GM18517 (cell line): ENCODE data around the gene TMOD1.
A peak's percentile ranks its signal among the peaks of the same experiment; 100 is the strongest.

ENCODE experiments used
- ATAC-seq: cut with Tn5 transposase; IDR thresholded peaks from one replicate; pipeline ENCODE4 v1.9.1; 2021; ENCODE audit warnings: mild to moderate bottlenecking, moderate library complexity; ENCODE audit not compliant: unreplicated experiment

The TMOD1 gene

DNA sequence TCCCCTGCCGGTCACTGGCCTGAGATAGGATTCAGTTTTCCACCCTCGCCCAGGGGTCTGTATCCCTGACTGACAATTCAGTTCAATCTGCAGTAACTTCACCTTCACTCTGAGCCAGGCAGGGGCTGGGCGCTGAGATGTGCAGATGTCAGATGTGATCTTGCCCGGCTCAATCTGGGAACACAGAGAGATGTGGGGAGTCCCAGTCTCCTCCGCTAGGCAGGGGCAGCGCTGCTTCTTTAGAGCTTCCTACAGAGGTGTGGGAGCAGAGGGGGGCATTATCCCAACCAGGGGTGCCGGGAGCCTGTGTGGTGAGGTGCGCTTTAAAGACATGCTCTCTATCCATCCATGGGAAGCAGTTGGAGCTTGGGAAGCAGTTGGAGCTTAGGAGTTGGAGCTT lies 14.6 kb downstream of the TMOD1 start:
- ATAC-seq = no peak

DNA sequence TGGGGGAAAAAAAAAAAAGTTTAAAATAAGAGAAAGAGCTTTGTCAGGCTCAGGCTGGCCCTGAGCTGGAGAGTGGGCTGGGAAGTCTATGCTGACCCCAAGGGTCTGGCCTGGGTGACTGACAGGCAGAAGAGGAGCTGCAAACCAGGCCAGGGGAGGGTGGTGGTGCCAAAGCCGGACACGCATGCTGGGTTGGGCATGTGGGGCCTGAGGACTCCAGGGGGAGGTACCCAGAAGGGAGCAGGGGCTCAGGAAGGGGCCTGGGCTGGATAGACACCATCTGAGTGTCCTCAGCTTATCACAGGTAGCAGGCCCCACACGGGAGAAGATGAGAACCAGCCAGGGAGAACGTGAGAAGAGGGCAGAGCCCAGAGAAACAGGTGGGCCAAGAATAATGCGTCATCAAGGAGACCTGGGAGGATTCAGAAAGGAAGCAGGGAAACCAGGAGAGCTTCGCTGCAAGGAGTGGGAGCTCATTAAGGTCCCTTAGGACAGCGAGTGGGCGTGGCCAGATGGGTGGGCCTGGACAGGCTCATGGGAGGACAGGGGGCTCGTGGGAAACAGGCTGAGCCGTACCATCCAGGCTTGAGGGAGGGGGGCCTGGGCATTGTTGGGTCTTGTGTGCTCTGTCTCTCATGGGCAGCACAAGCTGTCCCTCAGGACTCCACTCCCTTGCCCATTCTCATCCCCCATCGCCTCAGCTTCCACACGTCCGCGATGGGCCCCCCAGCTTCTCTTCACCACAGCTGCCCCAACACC lies 16.0 kb downstream of the TMOD1 start:
- no peak for ATAC-seq

DNA sequence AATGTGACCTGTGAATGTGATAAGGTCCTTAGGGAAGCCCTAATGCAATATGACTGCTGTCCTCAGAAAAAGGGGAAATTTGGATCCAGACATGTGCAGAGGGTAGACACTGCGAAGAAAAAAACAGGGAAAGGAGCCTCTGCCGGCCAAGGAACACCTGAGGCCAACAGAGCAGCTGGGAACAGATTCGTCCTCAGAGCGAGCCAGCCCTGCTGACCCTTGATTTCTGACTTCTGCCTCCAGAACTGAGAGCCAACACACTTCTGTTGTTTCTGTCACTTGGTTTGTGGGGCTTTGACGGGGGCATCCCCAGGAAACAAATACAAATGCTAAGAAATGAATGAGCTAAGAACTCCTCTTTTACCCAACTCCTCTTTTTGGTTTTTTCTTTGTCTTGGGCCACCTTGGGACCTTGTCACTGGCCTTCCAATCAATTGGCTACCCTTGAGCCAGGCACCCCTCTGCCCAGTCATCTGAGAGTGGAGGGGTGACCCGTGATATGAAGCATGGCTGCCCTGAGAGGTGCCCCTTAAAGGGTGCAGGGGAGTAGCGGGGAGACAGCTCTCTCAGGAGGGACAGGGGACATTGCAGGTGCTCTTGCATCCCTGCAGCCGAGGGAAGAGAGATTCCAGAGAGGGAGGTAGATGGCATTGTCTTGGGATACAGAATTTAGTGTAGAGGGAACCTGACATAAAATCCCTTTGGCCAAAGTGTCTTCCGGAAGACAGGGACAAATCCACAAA lies 16.9 kb downstream of the TMOD1 start:
- no peak for ATAC-seq

DNA sequence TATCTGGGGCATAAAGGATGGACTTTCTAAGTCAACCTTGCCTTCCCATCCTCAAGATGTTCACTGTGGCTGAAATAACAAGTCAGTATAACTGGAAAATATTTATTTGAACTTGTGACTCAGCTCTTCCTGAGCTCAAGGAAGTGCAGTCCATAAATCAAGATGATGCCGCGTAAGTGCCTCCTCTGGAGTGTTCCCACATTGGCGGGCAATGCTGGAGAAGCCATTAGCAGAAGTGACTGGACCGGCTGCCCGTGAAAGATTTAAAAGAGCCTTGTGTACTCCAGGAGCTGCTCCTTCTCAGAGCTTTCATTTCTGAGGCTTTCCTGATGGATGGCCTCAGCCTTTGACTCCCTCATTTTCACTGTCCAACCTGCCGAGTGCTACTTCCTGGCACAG lies 17.4 kb downstream of the TMOD1 start:
- no peak for ATAC-seq

DNA sequence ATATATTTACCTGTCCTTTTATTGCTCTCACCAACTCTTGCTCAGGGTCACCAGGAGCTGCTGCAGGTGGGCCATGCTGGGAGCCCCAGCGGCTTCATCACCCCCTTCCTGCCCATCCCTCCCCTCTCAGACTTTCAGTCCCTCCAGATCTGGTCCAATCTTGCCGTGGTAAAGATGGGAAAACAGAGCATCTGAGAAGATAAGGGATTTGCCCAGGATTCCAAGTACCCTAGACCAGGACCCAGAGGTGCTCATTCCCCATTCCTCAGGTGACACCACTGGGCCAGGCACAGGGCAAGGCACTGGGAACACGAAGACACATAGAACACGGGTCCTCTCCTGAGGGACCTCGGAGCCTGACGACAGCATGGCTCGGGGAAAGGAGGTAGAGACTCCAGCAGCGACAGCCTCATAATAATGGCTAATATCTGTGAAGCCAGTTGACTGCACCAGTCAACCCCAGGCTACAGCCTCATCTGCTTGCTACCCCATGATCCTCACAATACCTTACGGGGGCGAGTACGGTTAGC lies 18.0 kb downstream of the TMOD1 start:
- no peak for ATAC-seq

DNA sequence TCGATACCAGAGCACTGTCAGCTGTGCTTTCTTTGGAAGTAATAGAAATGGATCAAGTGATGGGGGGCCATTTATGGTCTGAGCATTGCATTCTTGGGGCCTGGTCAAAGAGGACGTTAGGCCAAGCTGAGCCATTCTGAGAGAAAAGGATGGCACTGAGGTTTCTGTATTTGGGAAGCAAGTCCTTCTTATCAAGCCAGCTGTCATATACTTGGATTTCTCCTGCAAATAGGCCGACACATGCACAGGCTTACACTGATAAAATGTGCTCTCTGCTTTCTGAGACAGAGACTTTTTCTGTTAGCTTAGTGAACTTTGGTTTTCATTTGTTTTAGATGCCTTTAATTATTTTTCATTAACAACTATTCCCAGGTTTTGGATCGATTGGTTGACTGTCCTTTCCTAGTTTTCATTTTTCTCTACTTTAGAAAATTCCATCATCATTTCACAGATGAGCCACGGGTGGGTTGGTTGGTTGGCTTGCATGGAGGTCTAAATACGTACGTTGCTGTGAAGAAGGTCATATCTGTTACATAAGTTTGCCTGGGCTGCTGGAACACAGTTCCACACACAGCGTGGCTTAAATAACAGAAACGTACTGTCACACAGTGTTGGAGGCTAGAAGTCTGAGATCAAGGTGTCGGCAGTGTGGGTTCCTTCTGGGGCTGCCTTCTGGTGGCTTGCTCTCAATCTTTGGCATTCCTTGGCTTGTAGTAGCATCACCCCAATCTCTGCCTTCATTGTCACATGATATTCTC lies 20.3 kb downstream of the TMOD1 start:
- no peak for ATAC-seq

DNA sequence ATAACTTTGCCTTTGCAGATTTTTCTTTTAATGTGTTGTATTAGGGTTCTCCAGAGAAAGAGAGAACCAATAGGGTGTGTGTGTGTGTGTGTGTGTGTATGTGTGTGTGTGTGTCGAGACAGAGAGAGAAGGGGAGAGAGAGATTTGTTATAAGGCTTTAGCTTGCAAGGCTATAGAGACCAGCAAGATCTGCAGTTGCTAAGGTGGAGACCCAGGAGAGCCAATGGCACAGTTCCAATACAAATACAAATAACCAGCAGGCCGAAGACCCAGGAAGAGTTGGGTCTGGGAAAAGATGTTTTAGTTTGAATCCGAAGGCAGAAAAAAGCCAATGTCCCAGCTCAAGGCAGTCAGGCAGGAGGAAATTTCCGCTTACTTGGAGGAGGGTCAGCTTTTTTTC lies 23.0 kb downstream of the TMOD1 start:
- no peak for ATAC-seq

DNA sequence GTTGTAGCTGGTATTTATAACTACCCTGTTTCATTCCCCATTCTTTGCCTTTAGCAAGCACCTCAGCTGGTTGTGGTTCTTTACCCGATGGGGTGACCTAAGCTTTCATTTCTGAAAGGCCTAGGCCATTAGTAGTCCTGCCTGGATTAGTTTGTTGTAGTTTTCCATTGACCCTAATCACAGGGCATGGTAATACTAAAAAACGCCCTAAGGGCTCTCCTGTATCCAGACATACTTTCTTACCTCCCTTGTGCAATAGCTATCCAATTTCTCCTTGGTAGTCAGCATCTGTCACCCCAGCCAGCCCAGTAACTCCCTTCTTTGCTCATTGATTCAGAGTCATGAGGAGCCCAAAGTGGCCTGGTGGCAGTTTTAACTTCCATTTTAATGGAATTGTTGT lies 24.0 kb downstream of the TMOD1 start:
- no peak for ATAC-seq

DNA sequence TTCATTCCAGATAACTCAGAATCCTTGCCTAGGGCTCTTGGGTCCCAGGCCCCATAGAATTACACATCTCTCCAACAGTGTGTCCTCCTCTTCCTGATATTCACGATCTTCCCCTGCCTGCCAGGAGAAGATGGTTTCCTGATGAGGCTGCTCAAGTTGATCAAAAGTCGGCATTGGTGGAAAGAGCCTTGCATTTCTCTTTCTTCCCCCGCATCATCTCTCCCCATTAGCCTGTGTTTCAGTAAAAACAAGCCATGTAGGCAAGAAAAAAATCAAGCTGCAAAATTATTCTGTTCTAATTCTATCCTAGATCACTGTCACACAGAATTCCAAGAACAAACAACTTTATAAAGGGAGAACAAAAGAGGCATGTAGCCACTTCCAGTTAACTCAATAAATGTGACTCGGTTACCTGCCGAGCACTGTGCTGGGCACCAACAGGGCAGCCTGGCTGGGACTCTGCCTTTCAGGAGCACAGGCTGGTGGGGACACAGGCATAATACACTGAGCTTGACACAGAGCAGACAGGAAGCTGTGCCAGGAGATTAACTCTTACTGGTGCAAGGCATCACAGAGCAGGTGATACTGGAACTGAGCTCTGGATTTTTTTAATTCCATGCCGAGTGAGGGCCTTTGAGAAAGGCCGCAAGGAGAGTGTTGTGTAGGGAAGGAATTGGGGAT lies 25.6 kb downstream of the TMOD1 start:
- no peak for ATAC-seq

DNA sequence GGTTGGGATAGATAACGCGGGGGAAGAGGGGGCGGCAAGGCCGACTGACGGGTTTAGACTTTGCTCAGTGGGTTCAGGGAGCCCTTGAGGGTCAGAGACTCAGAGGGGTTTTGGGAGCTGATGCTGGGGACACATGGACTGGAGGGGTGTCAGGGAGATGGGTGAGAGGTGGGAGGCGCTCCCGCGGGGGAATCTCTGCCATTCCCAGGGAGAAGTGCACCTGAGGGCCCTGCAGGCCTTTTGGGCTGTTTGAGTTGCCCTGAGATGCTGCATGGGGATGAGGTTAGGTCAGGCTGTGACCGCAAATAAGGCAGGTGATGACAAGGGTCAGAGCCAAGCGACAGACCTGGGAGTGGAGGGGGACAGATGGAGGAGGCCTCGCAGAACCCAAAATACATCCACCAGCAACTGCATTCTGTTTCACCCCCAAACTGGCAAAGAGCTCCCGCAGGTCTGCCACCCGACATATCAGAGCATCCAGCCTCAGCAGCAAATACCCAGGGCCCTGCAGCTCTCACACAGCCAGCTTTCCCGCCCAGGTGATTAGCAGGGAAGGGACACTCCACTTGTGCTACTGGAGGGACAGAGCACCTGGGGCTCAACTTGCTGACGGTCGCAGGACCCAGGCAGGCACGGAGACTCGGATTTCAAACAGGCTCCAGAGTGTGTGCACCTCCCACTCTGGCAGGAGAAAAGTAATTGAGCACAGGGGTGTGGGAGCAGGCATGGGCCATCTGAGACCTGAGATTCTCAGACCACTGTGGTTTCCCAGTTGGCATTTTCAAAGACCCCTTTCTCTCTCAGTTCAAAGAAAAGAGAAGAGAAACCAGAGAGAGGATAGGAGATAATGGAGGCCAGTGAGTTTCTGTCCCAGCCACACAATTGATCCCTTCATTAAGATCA lies 26.4 kb downstream of the TMOD1 start:
- no peak for ATAC-seq

DNA sequence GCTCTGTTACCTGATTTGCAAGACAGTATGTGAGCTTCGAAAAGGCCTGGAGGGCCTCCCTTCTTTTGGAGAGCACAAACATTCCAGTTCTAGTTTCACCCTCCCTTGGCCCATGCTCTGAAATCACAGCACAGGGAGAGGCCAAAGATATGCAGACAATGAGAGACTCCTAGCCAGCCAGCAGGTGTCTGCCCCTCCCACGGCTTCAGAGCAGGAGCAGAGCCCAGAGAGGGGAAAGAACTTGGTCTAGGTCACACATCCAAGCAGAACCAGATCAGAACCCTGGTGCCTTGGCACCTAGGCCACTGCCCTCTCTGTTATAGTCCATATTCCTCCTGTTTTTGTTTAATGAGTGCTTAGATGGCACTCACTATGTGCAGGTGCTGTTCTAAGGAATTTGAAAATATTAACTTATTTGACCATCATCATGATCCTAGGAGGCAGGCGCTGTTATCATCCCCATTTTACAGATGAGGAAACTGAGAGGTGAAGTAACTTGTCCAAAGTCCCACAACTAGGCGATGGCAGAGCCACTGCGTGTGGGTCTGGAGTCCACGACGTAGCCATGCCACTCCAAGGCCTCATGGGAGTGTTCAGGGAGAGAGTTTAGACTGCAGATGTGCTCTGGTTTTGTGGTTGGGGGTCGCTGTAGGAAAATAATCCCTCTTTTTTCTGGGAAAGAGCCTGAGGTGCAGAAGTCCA lies 27.2 kb downstream of the TMOD1 start:
- no peak for ATAC-seq

DNA sequence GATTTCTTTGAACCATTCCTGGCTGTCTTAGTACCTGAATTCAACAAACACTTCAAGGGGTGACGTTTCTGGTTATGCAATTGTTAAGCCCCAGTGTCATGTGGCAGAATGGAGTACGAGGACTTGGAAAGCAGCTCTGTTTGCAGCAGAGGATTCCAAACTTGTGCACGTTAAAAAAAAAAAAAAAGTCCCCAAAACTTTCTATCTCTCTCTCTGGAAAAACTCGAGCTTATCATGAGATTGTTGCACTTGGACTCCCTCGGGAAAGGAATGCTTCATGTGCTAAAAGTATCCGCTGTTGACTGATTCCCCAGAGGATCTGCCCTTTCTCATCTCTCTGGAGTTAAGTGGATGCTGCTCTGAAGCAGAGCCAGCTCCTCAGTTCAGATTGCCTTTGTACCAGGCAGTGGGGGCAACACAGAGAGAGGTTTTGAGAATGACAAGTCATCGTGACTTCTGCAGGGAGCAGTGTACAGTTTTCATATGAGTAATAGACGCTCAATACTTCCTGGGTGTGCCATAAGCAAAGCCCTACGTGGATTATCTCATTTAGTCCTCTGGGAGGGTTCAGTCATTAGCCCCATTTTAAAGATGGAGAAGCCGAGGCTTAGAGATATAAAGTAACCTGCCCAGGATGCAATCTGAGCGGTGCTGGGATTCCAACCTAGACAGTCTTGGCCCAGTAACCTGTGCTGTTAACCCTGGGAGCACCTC lies 28.1 kb downstream of the TMOD1 start:
- ATAC-seq = peak; percentile 74

DNA sequence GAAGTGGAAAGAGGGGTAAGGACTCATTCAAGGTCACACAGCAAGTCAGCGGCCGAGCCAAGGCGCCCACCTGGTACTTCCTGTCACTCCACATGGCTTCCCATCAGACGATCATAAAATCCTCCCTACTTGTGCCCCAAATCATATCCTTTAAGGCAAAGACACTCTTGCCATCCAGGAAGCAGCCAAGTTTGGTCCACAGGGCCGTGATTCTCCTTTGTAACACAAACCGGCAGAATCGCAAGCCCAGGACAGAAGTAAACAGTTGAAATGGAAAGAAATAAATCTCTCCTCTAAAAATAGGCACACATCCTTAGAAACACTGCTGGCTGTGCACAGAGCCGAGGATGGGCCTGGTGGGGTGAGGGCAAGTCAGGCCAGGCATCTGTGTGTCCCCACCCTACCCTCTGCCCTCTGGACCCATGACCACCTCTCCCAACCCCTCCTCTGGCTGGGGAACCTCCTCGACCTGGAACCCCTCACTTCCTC lies 30.5 kb downstream of the TMOD1 start:
- ATAC-seq = no peak

DNA sequence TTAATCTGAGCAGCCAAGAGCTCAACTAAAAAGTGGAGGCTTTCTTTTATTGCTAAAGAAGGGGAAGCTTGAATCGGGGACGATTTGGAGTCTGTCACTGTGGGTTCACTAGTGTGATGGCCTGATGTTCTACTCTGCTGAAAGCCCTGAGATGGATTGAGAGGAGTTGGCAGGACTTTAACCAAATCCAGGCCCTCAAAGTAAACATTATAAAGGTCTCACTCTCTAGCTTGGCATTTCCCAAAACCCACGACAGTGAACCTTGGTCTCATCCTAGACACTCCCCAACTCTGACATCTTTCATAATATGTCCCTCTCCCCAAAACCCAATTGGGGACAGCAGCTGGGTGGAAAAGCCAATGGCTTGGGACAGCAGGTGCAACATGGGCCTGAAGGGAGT lies 32.7 kb downstream of the TMOD1 start:
- ATAC-seq = no peak

DNA sequence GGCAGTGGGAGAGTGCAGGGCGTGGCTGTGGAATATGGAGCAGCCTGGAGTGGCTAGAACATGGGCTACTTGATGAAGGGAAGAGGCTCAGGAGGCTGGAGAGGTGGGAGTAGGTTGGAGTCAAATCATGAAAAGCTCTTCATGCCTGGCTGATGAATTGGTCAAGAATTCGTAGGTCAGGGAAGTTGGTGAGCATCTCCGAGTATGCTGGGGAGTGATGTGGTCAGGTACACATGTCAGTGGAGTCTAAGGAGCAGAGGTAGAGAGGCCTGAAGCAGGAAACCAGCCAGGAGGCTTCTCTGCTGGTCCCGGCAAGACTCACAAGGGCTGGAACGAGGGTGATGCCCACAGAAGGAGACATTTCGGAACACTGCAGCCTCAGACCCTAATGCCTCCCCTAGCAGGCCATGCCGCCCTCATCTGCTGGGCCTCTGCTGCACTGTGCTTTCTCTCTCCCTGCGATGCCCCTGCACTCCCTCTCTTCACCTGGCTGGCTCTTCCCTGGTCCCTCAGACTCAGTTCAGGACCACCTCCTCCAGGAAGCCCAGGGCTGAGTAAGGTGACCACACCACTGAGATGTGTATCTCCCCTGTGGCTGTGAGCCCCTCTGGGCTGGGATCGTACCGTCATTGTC lies 33.6 kb downstream of the TMOD1 start:
- no peak for ATAC-seq

DNA sequence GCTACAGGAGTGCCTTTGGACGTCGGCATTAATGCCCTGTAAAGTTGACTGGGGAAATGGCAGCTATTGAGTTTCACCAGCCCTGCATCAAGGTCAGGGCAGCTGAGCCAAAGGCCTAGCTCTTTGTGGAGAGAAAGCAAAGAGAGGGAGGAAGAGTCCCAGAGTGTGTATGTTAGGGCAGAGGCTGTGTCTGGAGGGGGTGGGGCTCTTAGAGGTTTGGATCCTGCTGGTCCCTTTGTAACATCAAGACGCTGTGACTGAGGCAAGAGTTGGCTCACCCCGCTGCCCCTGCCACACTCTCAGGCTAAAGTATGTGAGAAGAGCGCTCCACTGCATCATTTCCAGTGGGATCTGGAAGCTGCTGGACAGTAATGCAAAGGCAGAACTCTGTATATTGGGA lies 34.3 kb downstream of the TMOD1 start:
- ATAC-seq = no peak

DNA sequence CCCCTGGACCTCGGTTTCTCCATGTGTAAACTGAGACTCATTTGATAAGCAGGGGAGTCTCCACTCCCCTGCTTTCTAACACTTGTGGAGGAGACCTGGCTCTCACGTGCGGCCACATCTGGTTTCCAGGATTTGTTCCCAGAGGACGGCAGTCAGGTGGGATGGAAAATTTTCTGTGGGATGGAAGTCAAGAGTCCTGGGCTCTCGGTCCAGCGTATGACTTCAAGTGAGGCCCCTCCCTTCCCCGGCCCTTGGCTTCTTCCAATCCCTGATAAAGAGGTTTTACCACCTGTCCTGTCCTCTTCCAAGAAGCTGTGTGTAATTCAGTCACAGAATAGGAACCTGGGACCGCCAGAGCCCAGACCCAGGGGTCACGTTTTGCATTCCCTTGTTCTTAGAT lies 35.0 kb downstream of the TMOD1 start:
- ATAC-seq = no peak

DNA sequence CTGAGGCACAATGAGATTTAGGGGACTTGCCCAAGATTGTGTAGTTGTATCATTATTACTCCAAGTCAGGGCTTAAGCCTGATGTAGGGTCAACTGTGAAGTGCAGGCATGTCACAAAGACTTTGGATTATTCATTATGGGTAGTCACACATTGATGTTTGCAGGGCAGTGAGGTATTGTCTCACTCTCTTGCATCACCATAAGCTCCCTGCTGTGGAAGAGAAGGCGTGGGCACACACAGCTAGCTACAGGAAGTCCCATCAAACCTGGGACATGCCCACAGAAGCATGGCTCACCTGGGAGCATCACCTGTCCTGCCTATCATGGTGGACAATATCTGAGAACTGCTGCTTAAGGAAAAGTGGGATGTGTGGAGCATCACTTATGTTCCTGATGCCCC lies 42.1 kb downstream of the TMOD1 start:
- no peak for ATAC-seq
